ENCODE measurements around the gene KLHL35.

DNA sequence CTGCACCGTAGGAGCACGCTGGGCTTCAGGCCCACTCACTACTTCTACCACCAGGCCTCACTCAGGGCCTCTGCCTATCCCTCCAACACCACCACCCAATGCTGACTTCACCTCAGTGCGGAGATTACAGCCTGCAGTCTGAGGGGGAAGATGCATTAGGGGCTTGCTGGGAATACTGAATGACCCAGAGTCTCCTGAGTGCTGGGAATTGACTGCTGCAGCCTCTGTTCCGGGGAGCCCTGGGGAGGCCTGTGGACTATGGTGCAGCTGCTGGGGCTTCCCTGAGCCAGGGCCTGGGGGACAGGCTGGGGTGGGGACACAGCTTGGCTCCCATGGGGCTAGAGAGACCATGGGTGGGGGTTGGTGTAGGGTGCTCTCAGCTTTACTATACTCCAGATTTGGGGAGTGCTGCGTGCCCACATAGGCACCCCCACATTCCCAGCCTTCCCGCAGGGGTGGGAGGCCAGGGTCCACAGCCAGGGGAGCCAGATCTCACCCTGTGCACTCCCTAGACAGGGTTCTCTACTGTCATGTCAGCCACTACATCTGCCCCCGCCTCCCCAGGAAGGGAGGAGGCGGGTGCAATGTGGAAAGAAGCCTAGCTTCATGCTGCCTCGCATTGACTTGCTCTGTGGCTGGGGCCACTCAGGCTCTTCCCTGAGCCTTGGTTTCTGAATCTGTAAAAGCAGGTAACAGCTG lies 48.4 kb upstream of the KLHL35 start:
- TF ChIP-seq, protein P1, sequence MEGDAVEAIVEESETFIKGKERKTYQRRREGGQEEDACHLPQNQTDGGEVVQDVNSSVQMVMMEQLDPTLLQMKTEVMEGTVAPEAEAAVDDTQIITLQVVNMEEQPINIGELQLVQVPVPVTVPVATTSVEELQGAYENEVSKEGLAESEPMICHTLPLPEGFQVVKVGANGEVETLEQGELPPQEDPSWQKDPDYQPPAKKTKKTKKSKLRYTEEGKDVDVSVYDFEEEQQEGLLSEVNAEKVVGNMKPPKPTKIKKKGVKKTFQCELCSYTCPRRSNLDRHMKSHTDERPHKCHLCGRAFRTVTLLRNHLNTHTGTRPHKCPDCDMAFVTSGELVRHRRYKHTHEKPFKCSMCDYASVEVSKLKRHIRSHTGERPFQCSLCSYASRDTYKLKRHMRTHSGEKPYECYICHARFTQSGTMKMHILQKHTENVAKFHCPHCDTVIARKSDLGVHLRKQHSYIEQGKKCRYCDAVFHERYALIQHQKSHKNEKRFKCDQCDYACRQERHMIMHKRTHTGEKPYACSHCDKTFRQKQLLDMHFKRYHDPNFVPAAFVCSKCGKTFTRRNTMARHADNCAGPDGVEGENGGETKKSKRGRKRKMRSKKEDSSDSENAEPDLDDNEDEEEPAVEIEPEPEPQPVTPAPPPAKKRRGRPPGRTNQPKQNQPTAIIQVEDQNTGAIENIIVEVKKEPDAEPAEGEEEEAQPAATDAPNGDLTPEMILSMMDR (conservative IDR thresholded peaks at IDR 0.05; ENCODE audit: low read length): no peak
- TF ChIP-seq EZH2phosphoT487 (IDR thresholded peaks at IDR 0.05; ENCODE audit: borderline replicate concordance, low read depth, low read length): no peak
